Breast epithelium (tissue), 4 donors: Measurements from ENCODE around the gene MYO3B. TPM values are rescaled to one million over a fixed set of nuclear protein-coding genes. Genes with fewer than 3 reads are reported as not detected.

Source experiments
- DNase-seq, 2 donors: peaks; one replicate each; pipeline ENCODE4 v3.0.0-alpha.2; 2019; ENCODE audit warnings: low spot score in 2 of 2
- H3K27ac ChIP-seq, 2 donors: fragments of 200-600 bp; sonication (generic) in 1 of 2; one replicate each; pipeline ENCODE4 v1.5.1; 2016 to 2019; ENCODE audit warnings: mild to moderate bottlenecking in 1 of 2
- H3K27me3 ChIP-seq, 2 donors: fragments of 200-600 bp; sonication (generic) in 1 of 2; one replicate each; pipeline versions ENCODE4 v1.5.1 to v1.6.0; 2017 to 2019; ENCODE audit warnings: control low read depth in 1 of 2, mild to moderate bottlenecking in 1 of 2
- H3K36me3 ChIP-seq: fragments of 200-600 bp; one replicate; pipeline ENCODE4 v1.5.1; 2019
- H3K4me1 ChIP-seq, 2 donors: fragments of 200-600 bp; sonication (generic); one replicate each; pipeline ENCODE4 v1.5.1; 2016 to 2019; ENCODE audit warnings: control low read depth in 1 of 2
- H3K4me3 ChIP-seq, 3 donors: fragments of 200-600 bp; sonication (generic); 1 replicate in 2 of 3; 2 replicates in 1 of 3; pipeline ENCODE4 v1.5.1; 2016 to 2019; ENCODE audit warnings: mild to moderate bottlenecking in 3 of 3, moderate library complexity in 2 of 3
- H3K9me3 ChIP-seq, 2 donors: fragments of 200-600 bp; sonication (generic) in 1 of 2; one replicate each; pipeline ENCODE4 v1.5.1; 2016 to 2019; ENCODE audit warnings: control low read depth in 1 of 2
- CTCF ChIP-seq, 3 donors: fragments of 450-650 bp; IDR thresholded peaks; one replicate each; pipeline ENCODE4 v1.5.1; 2016 to 2017; ENCODE audit warnings: antibody characterized with exemption in 3 of 3, mild to moderate bottlenecking in 3 of 3, moderate library complexity in 3 of 3
- POLR2A ChIP-seq: fragments of 450-650 bp; IDR thresholded peaks from one replicate; pipeline ENCODE4 v1.6.1; 2016; ENCODE audit warnings: antibody characterized with exemption, mild to moderate bottlenecking, moderate library complexity
- POLR2AphosphoS5 ChIP-seq, 3 donors: sonication (generic); formaldehyde crosslinking; IDR thresholded peaks; one replicate each; pipeline ENCODE4 v1.6.1; 2017; ENCODE audit warnings: antibody characterized with exemption in 3 of 3
- intact Hi-C: fragments of 100-400 bp; cut with DNase I; formaldehyde crosslinking; loops from one replicate; pipeline ENCODE4 v1.15.1; 2023; ENCODE audit warnings: low total_unique reads
- total RNA-seq, 3 donors: library from RNA; depleted of rRNA; stranded (reverse); fragments of >200 nt; gene quantifications; one replicate each; pipeline ENCODE4 v1.1.0, GENCODE V29; 2016

The MYO3B gene
- total RNA-seq, 3 donors from 2014 or later = 0.15 to 0.98 (median 0.16) TPM

DNA sequence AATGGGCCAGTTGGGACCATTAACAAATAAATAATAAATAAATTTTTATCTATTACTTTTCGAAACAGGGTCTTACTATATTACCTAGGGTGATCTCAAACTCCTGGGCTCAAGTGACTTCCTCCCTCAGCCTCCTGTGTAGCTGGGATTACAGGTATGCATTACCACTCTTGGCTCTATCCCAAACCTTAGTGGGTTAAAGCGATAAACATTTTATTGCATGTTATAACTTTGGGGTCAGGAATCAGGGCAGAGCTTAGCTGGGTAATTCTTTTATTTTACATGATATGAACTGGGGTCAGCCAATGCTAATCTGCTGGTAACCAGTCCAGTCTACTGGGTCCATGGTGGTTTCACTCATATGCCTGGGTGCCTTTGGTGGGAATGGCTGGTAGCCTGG is 127.8 kb downstream of the MYO3B start:
- H3K36me3 ChIP-seq = no peaks in the 10 kb centered on the region

DNA sequence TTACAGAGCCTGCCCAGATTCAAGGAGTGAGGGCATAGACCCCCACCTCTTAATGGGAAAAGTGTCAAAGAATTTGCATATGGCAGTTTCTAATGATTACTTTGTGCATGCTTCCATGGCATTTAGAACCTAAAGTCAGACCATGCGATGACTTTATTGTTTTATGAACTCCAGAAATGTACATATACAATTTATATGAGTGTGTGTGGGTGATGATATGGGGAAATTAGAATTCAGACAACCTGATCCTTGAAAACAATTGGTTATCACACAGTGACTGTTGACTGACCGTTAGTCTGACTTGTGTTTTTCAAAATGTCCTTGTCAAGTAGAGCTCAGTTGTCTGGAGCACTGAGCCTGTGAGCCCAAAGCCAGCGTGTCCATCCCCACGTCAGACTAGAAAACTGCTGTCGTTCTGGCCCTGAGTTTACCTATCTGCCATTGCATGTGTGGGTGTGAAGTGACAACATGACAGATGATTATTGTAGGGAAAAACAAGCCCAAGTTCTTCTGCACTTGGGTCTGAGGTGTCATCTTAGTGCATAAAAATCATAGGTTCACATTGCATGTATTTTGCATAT is 128.4 kb downstream of the MYO3B start:
- Histone ChIP-seq H3K27me3 (no peaks in the 10 kb centered on the region), H3K4me3 (no peak overlapping the region), H3K9me3 (no peaks in the 10 kb centered on the region), H3K27ac (no peak overlapping the region), H3K36me3 (no peaks in the 10 kb centered on the region), H3K4me1 (no peaks in the 10 kb centered on the region)
- DNase-seq = no peak
- intact Hi-C loops = no loop called here
- TF ChIP-seq POLR2A (no peak), CTCF (IDR thresholded peaks at IDR 0.05) (no peak), POLR2AphosphoS5 (IDR thresholded peaks at IDR 0.05) (no peak)

More for the DNA sequence above, 127.8 kb downstream of the MYO3B start:
- no peaks in the 10 kb centered on the region for H3K4me1 ChIP-seq
- no peak overlapping the region for H3K4me3 ChIP-seq
- no peaks in the 10 kb centered on the region for H3K27me3 ChIP-seq
- no peaks in the 10 kb centered on the region for H3K9me3 ChIP-seq
- intact Hi-C loops = no loop called here
- H3K27ac ChIP-seq = no peak overlapping the region
- DNase-seq = no peak
- TF ChIP-seq CTCF (IDR thresholded peaks at IDR 0.05) (no peak), POLR2AphosphoS5 (IDR thresholded peaks at IDR 0.05) (no peak), POLR2A (no peak)

DNA sequence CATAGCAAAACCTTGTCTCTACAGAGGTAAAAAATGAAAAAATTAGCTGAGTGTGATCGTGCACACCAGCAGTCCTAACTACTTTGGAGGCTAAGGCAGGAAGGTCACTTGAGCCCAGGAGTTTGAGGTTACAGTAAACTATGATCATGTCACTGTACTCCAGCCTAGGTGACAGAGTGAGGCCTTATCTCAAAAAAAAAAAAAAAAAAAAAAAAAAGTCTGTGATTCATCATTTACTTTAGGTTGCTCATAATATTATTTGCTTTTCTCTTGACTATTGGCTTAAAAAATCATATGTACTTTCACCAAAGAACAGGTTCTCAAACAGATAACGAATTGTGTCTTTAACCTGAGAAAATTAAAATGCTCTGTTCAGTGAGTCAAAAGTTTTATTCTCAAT is 129.1 kb downstream of the MYO3B start:
- Histone ChIP-seq H3K9me3 (no peaks in the 10 kb centered on the region), H3K36me3 (no peaks in the 10 kb centered on the region), H3K27me3 (no peaks in the 10 kb centered on the region), H3K4me3 (no peak overlapping the region), H3K27ac (no peak overlapping the region), H3K4me1 (no peaks in the 10 kb centered on the region)
- no peak for DNase-seq
- intact Hi-C loops = no loop called here
- no peak for TF ChIP-seq POLR2AphosphoS5 (IDR thresholded peaks at IDR 0.05)
- TF ChIP-seq POLR2A = no peak
- TF ChIP-seq CTCF (IDR thresholded peaks at IDR 0.05) = no peak

DNA sequence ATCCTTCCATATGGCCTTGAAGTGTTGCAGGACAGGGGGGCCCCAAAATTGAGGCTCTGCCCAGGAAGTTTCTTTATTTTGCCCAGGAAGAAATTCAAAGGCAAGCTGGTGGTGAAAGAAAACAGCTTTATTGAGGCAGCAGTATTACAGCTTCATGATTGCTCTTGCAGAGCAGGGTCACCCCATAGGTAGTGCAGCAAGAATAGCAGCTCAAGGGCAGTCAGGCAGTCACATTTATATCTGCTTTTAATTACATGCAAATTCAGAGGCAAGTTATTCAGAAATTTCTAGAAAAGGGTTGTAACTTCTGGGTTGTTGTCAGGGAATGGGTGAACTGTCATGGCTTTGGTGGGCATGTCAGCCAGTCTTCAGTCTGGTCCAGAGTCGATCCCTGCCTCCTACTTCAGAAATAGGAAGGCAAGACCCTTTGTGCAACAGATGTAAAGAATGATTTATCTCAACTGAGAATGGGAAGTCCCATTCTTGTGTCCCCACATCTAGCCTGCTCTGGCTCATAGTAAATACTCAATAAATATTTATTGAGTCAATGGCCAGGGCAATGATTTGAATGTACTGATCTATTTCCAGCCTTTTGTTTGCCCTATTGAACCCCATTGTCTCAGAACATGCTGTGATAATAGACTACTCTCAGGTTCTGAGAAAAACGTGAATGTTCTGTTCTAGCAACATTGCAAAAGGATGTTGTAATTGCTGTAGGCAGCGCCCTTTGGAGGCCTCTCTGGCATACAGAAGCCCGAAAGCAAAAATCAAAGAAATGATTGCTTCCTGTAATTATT is 129.8 kb downstream of the MYO3B start:
- TF ChIP-seq CTCF (IDR thresholded peaks at IDR 0.05) (no peak), POLR2A (no peak), POLR2AphosphoS5 (IDR thresholded peaks at IDR 0.05) (no peak)
- H3K36me3 ChIP-seq = no peaks in the 10 kb centered on the region
- H3K4me3 ChIP-seq = no peak overlapping the region
- H3K27ac ChIP-seq = no peak overlapping the region
- no peaks in the 10 kb centered on the region for H3K27me3 ChIP-seq
- H3K4me1 ChIP-seq = no peaks in the 10 kb centered on the region
- no peaks in the 10 kb centered on the region for H3K9me3 ChIP-seq
- no peak for DNase-seq
- intact Hi-C loops = no loop called here

GRCh38 chr2:170310876-170311502 is 133.0 kb downstream of the MYO3B start:
- no peak overlapping the region for H3K27ac ChIP-seq
- DNase-seq = no peak
- no peaks in the 10 kb centered on the region for H3K4me1 ChIP-seq
- H3K27me3 ChIP-seq = no peaks in the 10 kb centered on the region
- TF ChIP-seq POLR2AphosphoS5 (IDR thresholded peaks at IDR 0.05) = no peak
- no peak for TF ChIP-seq POLR2A
- TF ChIP-seq CTCF (IDR thresholded peaks at IDR 0.05) = no peak
- no peaks in the 10 kb centered on the region for H3K9me3 ChIP-seq
- intact Hi-C loops = no loop called here
- H3K4me3 ChIP-seq = no peak overlapping the region
- no peaks in the 10 kb centered on the region for H3K36me3 ChIP-seq
